ENCODE data around the gene TOMM7.

- TF ChIP-seq CTCF (IDR thresholded peaks at IDR 0.05) (no peak), POLR2AphosphoS5 (IDR thresholded peaks at IDR 0.05) (no peak), POLR2A (IDR thresholded peaks at IDR 0.05) (no peak), EP300 (IDR thresholded peaks at IDR 0.05) (no peak)
These were observed 50.8 kb downstream of the TOMM7 start for GRCh38 chr7:22771872-22772228.

All from stomach (tissue), 4 donors.